Large intestine (tissue), 1 donor: ENCODE results near the gene NCAPG2. TPM values are rescaled to one million over a fixed set of nuclear protein-coding genes. Genes with fewer than 3 reads are reported as not detected.

Source experiments
- polyA plus RNA-seq: library from polyadenylated mRNA; unstranded; fragments of 120-200 nt; gene quantifications from one replicate; pipeline ENCODE4 v1.2.1, GENCODE V29; 2013

Gene NCAPG2
- polyA plus RNA-seq, 1 donor: 12.5 TPM

Other genes starting within 250 kb of the NCAPG2 start
- gene PTPRN2, start 117.0 kb downstream of the NCAPG2 start, polyA plus RNA-seq: 13.4 TPM
- gene ESYT2, start 124.7 kb upstream of the NCAPG2 start, polyA plus RNA-seq: 40.2 TPM
- gene DYNC2I1, start 151.8 kb upstream of the NCAPG2 start, polyA plus RNA-seq: 22.7 TPM